WERI-Rb-1 (cell line): ENCODE results near the gene SHOX.

Experiments
- DNase-seq: peaks from one replicate; pipeline ENCODE4 v3.0.0-alpha.2; 2020
- H3K27ac ChIP-seq: fragments of 250-450 bp; sonication (Bioruptor Pico); 2 replicates; pipeline ENCODE4 v1.5.1; 2020; ENCODE audit warnings: mild to moderate bottlenecking, moderate library complexity
- H3K27me3 ChIP-seq: fragments of 250-450 bp; sonication (Bioruptor Pico); 2 replicates; pipeline ENCODE4 v1.5.1; 2021; ENCODE audit warnings: mild to moderate bottlenecking, low read depth, moderate library complexity; ENCODE audit not compliant: insufficient read depth, severe bottlenecking
- H3K36me3 ChIP-seq: fragments of 250-450 bp; sonication (Bioruptor Pico); 2 replicates; pipeline ENCODE4 v1.5.1; 2020; ENCODE audit warnings: mild to moderate bottlenecking, moderate library complexity
- H3K4me3 ChIP-seq: 2 replicates; pipeline ENCODE4 v1.5.1; 2011; ENCODE audit warnings: low read depth, mild to moderate bottlenecking, control low read depth, low read length
- H3K9me3 ChIP-seq: fragments of 250-450 bp; sonication (Bioruptor Pico); 2 replicates; pipeline ENCODE4 v1.5.1; 2021; ENCODE audit warnings: mild to moderate bottlenecking, moderate library complexity; ENCODE audit not compliant: severe bottlenecking
- CTCF ChIP-seq: IDR thresholded peaks from 2 replicates; pipeline ENCODE4 v1.5.1; 2011; ENCODE audit warnings: low read depth, mild to moderate bottlenecking, control low read depth, inconsistent platforms, low read length

Gene SHOX

GRCh38 chrX:641671-642435 is 11.3 kb downstream of the SHOX start:
- Histone ChIP-seq H3K9me3 (no peaks in the 10 kb centered on the region), H3K4me3 (no peak overlapping the region), H3K27ac (no peak overlapping the region), H3K27me3 (peaks cover 76% of the 10 kb centered on the region), H3K36me3 (no peaks in the 10 kb centered on the region)
- DNase-seq, result no peak
- TF ChIP-seq CTCF, result no peak

GRCh38 chrX:642436-643240 is 12.0 kb downstream of the SHOX start:
- Histone ChIP-seq H3K27ac (no peak overlapping the region), H3K9me3 (no peaks in the 10 kb centered on the region), H3K4me3 (no peak overlapping the region), H3K27me3 (peaks cover 68% of the 10 kb centered on the region), H3K36me3 (no peaks in the 10 kb centered on the region)
- no peak for DNase-seq
- TF ChIP-seq CTCF, result no peak

- DNase-seq, result no peak
- Histone ChIP-seq H3K4me3 (no peak overlapping the region), H3K27me3 (peaks cover 62% of the 10 kb centered on the region), H3K9me3 (no peaks in the 10 kb centered on the region), H3K36me3 (no peaks in the 10 kb centered on the region), H3K27ac (no peak overlapping the region)
- TF ChIP-seq CTCF, result no peak
Observed at GRCh38 chrX:643241-643595, 12.6 kb downstream of the SHOX start.

- no peaks in the 10 kb centered on the region for H3K9me3 ChIP-seq
- no peaks in the 10 kb centered on the region for H3K36me3 ChIP-seq
- H3K4me3 ChIP-seq, result no peak overlapping the region
- no peak overlapping the region for H3K27ac ChIP-seq
- no peak for DNase-seq
- no peak for TF ChIP-seq CTCF
- H3K27me3 ChIP-seq, result peaks cover 61% of the 10 kb centered on the region
Observed at GRCh38 chrX:643911-644303, 13.3 kb downstream of the SHOX start.

- H3K27ac ChIP-seq, result no peak overlapping the region
- H3K27me3 ChIP-seq, result peaks cover 61% of the 10 kb centered on the region
- no peak for TF ChIP-seq CTCF
- no peaks in the 10 kb centered on the region for H3K36me3 ChIP-seq
- no peak overlapping the region for H3K4me3 ChIP-seq
- H3K9me3 ChIP-seq, result no peaks in the 10 kb centered on the region
- no peak for DNase-seq
Observed at GRCh38 chrX:644304-645281, 14.0 kb downstream of the SHOX start.
